Anterior cingulate cortex (tissue), 58 donors: Measurements from ENCODE around the gene GNG7.
"Not testable (repeated sequence)": the region's sequence is repeated elsewhere in the genome, so short reads cannot be mapped to it uniquely, and the experiment has no call there.

Experiments
- DNase-seq, 58 donors: peaks; one replicate each; lab custom pipeline; 2025; lab: John Stamatoyannopoulos, UW

Gene GNG7

DNA sequence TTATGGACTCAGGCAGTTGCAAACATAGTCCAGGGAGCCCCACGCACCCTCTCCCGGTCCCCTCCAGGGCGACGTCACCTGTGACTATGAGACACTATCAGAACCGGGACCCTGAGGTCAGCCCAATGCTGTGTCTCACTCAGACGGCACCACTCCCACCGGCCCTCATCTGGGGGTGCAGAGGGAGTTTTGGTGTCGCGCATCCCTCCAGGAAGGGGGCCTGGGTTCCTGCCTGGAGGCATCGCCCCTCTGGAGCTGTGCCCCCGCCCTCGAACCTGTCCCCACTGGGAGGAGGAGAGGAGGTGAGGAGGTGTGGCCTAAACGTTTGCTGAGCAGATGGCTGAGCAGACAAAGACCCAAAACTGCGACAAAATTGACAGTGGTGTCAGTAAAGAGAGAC, 175.3 kb downstream of the GNG7 start:
- no peak for DNase-seq

- DNase-seq: peak in 22 of 58 donors; percentile 13 to 78 (median 29)
These were observed 177.4 kb downstream of the GNG7 start for GRCh38 chr19:2524840-2525723.

DNA sequence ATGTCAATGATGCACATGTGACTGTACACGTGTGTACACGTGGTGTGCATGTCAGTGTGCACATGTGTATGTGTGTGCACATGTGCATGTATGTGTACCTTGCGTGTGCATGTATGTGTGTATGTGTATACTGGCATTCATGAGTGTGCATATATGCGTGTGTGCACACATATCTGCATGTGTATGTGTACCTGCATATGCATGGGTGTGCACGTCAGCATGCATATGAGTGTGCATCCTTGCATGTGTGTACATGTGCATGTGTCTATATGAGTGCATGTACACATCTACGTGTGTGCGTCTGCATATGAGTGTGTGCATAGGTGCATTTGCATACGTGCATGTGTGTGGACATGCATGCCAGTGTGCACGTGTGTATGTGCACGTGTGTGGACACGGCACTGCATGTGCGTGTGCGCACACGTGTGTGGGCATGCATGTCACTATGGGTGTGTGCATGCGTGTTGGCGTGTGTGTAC, 178.1 kb downstream of the GNG7 start:
- DNase-seq: no peak

DNA sequence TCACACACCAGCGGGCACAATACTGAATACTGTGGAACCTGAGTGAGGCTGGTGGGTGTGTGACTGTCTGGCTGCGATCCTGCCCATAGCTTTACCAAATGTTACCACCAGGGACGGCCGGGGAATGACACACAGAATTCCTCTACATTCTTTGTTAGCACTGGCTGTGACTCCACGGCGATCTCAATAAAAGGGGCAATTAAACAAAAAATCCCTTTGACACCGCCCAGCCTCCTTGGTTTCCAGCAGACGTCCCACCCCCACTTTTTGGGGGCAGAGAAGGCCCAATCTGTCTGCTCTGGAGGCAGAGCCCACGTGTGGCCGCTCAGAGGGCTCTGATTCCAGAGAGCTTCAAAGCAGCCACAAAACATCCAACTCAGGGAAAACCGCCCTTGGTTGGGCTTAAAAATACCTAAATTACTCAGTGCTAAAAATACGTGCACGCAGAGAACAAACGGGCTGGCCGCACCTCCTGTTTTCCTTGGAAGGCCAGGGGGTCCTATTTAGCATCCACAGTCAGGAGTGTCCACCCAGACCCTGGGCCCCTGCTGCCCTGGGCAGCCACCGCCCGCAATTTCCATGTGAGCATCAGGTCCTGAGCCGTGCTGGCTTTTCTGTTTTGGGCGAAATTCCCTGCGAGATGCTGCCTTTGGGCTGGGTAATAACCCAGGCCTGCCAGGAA, 178.7 kb downstream of the GNG7 start:
- peak in 26 of 58 donors; percentile 8 to 77 (median 26) for DNase-seq

DNA sequence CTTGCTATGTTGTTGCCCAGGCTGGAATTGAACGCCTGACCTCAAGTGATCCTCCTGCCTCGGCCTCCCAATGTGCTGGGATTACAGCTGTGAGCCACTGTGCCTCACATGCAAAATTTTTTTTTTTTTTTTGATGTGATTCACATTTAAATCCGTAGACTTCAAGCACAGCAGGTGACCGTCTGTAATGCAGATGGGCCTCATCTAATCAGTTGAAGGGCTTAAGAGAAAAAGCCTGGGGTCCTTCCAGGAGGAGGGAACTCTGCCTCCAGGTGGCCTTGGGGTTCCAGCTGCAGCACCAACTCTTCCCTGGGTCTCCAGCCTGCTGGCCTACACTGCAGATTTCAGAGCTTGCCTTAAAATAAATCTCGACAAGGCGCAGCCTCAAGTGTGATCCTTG, 183.0 kb downstream of the GNG7 start:
- no peak for DNase-seq

GRCh38 chr19:2518856-2519255, 183.6 kb downstream of the GNG7 start:
- not testable (repeated sequence) for DNase-seq

- DNase-seq: no peak
These were observed 184.5 kb downstream of the GNG7 start for GRCh38 chr19:2517881-2518601.

DNA sequence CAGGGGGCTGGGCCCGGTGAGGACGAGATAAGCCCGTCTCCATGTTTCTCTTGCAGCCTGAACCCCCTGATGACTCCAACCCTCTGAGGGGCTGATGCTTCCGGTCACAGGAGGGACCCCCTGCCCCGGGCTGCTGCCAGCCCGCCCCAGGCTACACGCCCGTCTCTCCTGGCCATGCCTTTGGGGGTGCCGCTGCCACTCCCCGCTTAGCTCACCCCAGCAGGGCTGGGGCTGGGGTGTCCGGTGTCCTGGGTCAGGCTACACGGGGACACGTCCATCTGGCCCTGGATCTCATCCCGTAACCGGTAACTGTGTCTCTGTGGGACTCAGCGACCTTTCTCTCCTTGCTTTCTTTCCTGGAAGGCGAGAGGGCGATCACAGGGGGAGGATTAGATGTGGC, 185.8 kb downstream of the GNG7 start:
- no peak for DNase-seq

DNA sequence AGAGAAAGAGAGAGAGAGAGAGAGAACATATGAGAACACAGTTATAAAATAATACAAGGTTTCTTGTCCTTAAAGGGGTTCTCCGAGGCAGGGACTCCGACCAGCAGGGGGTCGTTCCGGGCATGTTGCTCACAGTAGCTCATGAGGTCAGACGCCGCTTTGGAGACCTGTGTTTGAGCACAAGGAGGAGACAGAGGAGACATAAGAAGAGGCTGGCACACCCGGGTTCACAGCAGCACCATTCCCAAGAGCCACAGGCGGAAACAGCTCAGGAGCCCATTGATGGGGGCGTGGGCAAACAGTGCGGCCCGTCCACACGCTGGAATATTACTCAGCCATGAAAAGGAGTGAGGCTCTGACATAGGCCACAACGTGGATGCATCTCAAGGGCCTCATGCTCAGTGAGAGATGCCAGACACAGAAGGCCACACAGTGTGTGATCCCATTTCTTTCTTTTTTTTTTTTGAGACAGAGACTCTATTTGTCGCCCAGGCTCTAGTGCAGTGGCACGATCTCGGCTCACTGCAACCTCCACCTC, 187.4 kb downstream of the GNG7 start:
- DNase-seq: no peak

- no peak for DNase-seq
These were observed 189.7 kb downstream of the GNG7 start for GRCh38 chr19:2512523-2513431.

DNA sequence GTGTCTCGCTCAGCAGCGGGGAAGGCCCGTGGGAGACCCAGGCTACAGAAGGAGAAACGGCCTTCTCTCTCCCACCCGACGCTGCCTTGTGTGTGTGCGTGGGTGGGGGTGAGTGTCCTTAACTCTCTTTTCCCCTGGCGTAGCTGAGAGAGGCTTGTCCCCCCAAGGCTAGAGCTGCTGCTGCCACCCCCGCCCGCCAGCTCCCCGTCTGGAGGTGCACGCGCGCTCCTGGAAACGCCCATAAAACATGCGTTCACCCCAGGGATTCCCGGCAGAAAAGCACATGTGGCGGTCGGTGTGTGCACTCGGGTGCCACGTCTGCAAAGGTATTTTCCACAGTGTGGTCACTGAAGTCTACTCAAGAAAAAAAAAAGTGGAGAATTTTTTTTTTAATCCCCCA, 190.5 kb downstream of the GNG7 start:
- no peak for DNase-seq

DNA sequence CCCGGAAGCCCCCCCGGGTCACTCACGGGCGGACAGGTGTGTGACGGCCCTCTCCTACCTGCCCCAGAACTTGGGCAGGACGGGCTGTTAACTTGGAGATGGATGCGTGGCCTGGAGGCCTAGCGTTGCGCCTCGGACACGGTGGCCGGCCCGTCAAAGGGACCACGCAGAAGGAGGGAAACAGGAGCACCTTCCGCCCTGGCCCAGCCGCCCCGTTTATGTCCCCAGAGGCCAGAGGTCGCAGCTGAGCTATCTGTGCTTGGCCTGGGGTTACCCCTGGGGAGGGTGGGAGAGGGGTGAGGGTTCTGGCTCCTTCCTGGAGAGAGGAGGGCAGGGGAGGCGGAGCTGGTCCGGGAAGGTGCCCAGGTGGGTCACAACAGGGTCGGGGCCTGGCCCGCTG, 190.9 kb downstream of the GNG7 start:
- DNase-seq: no peak

DNA sequence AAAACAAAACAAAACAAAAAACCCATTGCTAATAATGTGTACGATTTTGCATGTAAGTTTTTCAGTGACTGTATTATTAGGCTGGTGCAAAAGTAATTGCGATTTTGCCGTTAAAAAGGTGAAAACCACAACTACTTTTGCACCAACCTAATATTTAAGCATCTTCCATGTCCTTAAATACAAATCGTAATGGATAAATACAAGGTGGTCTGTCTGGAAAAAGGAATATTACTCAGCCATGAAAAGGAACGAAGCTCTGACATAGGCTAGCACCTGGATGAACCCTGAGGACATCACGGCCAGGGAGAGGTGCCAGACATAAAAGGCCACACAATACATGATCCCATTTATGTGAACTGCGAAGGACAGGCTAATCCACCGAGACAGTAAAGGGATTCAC, 193.4 kb downstream of the GNG7 start:
- DNase-seq: no peak

GRCh38 chr19:2507109-2507508, 195.4 kb downstream of the GNG7 start:
- DNase-seq: peak in 2 of 58 donors; percentile 1 to 29

DNA sequence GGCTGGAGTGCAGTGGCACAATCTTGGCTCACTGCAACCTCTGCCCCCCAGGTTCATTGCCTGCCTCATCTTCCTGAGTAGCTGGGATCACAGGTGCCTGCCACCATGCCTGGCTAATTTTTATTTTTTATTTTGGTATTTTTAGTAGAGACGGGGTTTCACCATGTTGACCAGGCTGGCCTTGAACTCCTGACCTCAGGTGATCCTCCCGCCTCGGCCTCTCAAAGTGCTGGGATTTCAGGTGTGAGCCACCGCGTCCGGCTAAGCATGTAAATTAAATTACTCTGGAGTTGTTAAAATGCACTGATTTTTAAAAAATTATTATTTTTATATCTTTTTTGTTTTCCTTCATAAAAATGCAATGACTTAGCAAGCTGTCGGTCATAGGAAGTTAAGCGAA, 195.8 kb downstream of the GNG7 start:
- DNase-seq: not testable (repeated sequence)

GRCh38 chr19:2503521-2504109, 198.9 kb downstream of the GNG7 start:
- no peak for DNase-seq

DNA sequence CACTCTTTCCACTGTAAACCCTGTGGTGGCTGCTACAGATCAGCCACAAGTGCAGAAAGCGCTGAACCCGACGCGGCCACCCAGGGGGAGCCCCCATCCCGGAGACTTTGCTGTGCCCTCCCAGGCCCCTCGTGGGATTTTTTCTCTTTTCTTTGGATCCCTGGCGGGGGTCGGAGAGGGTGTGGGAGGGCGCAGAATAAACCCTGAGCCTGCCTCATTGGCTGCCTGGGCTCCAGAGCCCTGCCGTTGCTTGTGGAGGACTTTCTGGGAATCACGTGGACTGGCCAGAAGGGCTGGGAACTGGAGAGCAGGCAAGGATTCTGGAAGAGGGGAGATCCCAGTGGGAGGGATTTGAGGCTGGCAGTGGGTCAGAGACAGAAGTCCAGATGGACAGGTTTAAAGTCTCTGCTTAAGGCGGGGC, 201.6 kb downstream of the GNG7 start:
- DNase-seq: no peak

GRCh38 chr19:2500156-2500555, 202.3 kb downstream of the GNG7 start:
- DNase-seq: no peak

DNA sequence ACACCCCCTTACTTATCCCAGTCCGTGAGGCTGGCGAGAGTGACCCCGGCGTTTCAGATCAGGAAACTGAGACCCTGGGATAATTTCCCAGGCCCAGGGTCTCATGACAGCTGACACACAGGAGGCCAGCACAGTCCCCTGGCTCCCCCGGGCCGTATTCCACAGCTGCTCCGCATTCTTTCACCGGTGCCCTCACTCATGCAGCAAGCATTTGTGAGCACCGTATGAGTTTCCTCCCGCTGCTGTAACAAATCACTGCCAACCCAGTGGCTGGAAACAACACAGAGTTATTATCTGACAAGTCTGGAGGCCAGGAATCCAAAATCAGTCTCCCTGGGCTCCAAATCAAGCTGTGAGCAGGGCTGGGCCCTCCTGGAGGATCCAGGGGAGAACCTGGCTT, 205.3 kb downstream of the GNG7 start:
- no peak for DNase-seq
